Right atrium auricular region (tissue), 2 donors: ENCODE results near the gene WNK2. TPM values are rescaled to one million over a fixed set of nuclear protein-coding genes. Genes with fewer than 3 reads are reported as not detected.

Experiments used
- DNase-seq: peaks from one replicate; pipeline ENCODE4 v3.0.0-alpha.2; 2019; ENCODE audit warnings: low spot score
- H3K27ac ChIP-seq, 2 donors: fragments of 200-600 bp; sonication (generic); 1 replicate in 1 of 2; 2 replicates in 1 of 2; pipeline ENCODE4 v1.5.1; 2016 to 2019
- H3K27me3 ChIP-seq, 2 donors: fragments of 200-600 bp; sonication (generic); one replicate each; pipeline versions ENCODE4 v1.5.1 to v1.6.0; 2017 to 2019
- H3K36me3 ChIP-seq: fragments of 200-600 bp; sonication (generic); one replicate; pipeline ENCODE4 v1.5.1; 2016
- H3K4me1 ChIP-seq, 2 donors: fragments of 200-600 bp; sonication (generic); one replicate each; pipeline versions ENCODE4 v1.5.1 to v1.6.0; 2017 to 2019
- H3K4me3 ChIP-seq, 2 donors: fragments of 200-600 bp; sonication (generic); 1 replicate in 1 of 2; 2 replicates in 1 of 2; pipeline ENCODE4 v1.5.1; 2017 to 2019; ENCODE audit warnings: mild to moderate bottlenecking in 1 of 2, moderate library complexity in 1 of 2
- H3K9me3 ChIP-seq, 2 donors: fragments of 200-600 bp; sonication (generic); one replicate each; pipeline ENCODE4 v1.5.1; 2019
- total RNA-seq, 2 donors: library from RNA; depleted of rRNA; stranded (reverse); fragments of >200 nt; gene quantifications; one replicate each; pipeline ENCODE4 v1.1.0, GENCODE V29; 2016
- TF ChIP-seq, protein P1 (sequence below), 2 donors: fragments of 200-600 bp; sonication (generic); IDR thresholded peaks; one replicate each; pipeline ENCODE4 v1.5.1; 2019; ENCODE audit warnings: antibody characterized with exemption in 2 of 2

WNK2 gene
- total RNA-seq, 2 donors from 2014 or later: 61.4 to 132 TPM

DNA sequence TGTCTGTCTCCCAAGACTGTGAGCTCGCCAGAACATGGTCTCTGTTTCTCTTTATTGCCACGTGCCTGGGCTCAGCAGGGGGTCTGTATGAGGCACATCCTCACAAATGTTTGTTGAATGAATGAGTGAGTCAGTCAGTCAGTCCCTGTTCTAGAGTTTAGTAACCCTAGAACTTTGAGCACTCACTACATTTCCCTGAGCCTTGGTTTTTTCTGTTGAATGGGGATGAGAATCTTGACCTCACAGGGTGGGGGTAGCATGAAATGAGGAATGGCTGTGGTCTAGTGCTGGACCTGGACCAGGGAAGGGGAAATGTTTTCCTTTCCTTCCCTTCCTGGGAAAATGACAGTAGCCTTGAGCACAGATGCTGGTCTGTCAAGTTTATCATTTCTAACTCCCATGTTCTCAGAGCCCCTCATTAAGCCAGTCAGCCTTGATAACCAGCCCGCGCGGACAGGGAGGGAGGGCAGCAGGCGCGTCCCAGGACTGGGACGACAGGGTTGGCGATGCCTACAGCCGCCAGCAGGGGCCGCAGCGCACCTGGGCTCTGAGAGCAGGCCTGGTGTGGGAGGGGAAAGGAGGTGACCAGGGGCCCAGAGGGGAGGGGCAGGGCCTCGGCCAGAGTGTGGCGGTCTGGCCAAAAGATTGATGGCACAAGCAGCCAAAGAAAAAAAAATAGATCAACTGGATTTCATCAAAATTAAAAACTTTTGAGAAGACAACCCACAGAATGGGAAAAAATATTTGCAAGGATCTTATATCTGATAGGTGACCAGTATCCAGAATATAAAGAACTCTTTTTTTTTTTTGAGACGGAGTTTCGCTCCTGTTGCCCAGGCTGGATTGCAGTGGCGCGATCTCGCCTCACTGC, 24.1 kb upstream of the WNK2 start:
- no peak overlapping the region for H3K4me3 ChIP-seq
- peak; percentile 82 for DNase-seq

DNA sequence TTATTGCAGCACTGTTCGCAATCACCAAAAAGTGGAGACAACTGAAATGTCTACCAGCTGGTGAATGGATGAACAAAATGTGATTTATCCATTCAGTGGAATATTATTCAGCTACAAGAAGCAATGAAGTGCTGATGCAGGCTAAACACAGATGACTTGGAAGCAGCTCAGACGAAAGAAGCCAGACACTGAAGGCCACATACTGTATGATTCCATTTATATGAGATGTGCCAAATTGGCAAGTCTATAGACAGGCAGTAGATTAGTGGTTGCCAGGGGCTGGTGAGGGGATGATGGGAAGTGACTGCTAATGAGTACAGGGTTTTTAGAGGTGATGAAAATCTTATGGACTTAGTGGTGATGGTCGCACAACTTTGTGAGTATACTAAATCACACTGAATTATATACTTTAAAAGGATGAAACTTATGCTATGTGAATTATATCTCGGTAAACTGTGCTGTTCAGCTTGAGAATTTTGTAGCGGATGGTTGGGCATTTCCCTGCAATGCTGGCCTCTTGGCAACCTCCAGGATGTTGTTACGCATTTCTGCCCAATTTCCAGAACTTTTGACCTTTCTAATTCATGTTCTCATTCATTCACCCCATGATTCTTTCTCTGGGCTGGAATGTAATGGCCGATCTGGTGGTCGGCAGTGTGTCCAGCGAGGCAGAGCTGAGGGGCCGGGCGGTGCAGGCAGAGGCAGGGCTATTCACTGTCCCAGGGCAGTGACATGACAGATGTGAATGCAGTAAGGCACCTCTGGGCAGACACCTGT, 22.0 kb upstream of the WNK2 start:
- no peaks in the 10 kb centered on the region for H3K9me3 ChIP-seq
- H3K36me3 ChIP-seq: no peaks in the 10 kb centered on the region
- TF ChIP-seq, protein P1, sequence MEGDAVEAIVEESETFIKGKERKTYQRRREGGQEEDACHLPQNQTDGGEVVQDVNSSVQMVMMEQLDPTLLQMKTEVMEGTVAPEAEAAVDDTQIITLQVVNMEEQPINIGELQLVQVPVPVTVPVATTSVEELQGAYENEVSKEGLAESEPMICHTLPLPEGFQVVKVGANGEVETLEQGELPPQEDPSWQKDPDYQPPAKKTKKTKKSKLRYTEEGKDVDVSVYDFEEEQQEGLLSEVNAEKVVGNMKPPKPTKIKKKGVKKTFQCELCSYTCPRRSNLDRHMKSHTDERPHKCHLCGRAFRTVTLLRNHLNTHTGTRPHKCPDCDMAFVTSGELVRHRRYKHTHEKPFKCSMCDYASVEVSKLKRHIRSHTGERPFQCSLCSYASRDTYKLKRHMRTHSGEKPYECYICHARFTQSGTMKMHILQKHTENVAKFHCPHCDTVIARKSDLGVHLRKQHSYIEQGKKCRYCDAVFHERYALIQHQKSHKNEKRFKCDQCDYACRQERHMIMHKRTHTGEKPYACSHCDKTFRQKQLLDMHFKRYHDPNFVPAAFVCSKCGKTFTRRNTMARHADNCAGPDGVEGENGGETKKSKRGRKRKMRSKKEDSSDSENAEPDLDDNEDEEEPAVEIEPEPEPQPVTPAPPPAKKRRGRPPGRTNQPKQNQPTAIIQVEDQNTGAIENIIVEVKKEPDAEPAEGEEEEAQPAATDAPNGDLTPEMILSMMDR (IDR thresholded peaks at IDR 0.05): no peak
- DNase-seq: no peak
- H3K27me3 ChIP-seq: no peaks in the 10 kb centered on the region
- no peak overlapping the region for H3K27ac ChIP-seq
- no peak overlapping the region for H3K4me3 ChIP-seq
- H3K4me1 ChIP-seq: peaks cover 0 to 32% of the 10 kb centered on the region in 2 donors

More for the DNA sequence above, 24.1 kb upstream of the WNK2 start:
- Histone ChIP-seq H3K27ac (no peak overlapping the region), H3K9me3 (no peaks in the 10 kb centered on the region), H3K36me3 (no peaks in the 10 kb centered on the region), H3K27me3 (no peaks in the 10 kb centered on the region), H3K4me1 (peaks cover 0 to 32% of the 10 kb centered on the region in 2 donors)
- TF ChIP-seq, protein P1 (IDR thresholded peaks at IDR 0.05): peak; percentile 87 to 98

DNA sequence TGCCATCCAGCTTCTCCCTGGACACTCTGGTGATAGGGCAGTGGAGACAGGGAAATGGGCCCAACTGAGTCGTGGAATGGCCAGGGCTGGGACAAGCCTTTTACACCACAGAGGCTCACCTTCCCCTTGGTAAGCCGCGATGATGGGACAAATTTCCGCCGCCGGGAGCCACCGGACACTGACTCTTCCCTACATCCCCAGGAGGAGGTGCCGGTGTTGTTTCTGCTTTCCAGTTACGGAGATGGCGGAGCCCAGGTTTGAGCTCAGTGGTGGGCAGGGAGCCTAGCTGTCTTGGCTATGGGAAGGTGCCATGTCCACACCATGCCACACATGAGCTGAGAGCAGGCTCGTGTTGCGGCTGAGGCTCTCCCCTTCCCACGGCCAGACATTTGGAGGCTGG, 19.9 kb upstream of the WNK2 start:
- TF ChIP-seq, protein P1 (IDR thresholded peaks at IDR 0.05): no peak
- DNase-seq: no peak

DNA sequence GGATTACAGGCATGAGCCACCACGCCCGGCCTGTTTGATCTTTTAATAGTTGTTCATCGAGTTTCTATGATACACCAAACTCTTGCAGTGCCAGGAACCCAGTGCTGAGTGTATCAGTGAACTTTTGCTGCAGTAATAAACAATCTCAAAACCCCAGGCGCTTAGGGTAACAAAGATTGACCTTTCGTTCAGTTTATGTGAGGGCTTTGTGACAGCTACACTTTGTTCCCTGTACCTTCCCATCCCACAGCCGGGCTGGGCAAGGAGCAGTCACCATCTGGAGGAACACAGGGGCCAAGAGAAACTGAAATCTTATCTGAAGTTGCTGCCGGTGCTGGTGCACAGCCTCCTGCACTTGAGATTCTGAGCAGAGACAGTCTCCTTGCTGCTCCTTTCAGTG, 17.2 kb upstream of the WNK2 start:
- no peak for DNase-seq
- TF ChIP-seq, protein P1 (IDR thresholded peaks at IDR 0.05): no peak
- H3K9me3 ChIP-seq: no peaks in the 10 kb centered on the region

More for the DNA sequence above, 19.9 kb upstream of the WNK2 start:
- Histone ChIP-seq H3K36me3 (no peaks in the 10 kb centered on the region), H3K9me3 (no peaks in the 10 kb centered on the region), H3K4me3 (no peak overlapping the region), H3K27me3 (no peaks in the 10 kb centered on the region), H3K4me1 (peaks cover 0 to 32% of the 10 kb centered on the region in 2 donors), H3K27ac (no peak overlapping the region)

DNA sequence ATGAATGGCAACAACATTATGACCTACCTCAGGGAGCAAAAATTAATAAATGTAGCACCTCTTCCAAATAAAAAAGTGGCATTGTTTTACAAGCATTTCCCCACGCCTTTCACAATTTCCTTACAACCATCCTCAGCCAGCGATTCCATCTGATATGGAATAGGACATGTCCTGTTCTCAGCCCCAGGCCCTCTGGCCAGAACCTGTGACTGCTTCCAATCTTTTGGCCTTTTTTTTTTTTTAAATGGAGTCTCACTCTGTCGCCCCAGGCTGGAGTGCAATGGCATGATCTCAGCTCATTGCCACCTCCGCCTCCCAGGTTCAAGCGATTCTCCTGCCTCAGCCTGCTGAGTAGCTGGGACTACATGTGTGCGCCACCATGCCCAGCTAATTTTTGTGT, 16.8 kb upstream of the WNK2 start:
- Histone ChIP-seq H3K4me1 (peaks cover 0 to 6% of the 10 kb centered on the region in 2 donors), H3K27ac (no peak overlapping the region), H3K9me3 (no peaks in the 10 kb centered on the region), H3K36me3 (no peaks in the 10 kb centered on the region), H3K27me3 (no peaks in the 10 kb centered on the region), H3K4me3 (no peak overlapping the region)
- TF ChIP-seq, protein P1 (IDR thresholded peaks at IDR 0.05): no peak
- DNase-seq: no peak

More for the DNA sequence above, 17.2 kb upstream of the WNK2 start:
- no peaks in the 10 kb centered on the region for H3K36me3 ChIP-seq
- no peaks in the 10 kb centered on the region for H3K27me3 ChIP-seq
- H3K4me1 ChIP-seq: peaks cover 0 to 10% of the 10 kb centered on the region in 2 donors
- no peak overlapping the region for H3K27ac ChIP-seq
- no peak overlapping the region for H3K4me3 ChIP-seq
